Psoas muscle (tissue), 8 donors: ENCODE measurements around the gene PTP4A2. TPM values are rescaled to one million over a fixed set of nuclear protein-coding genes. Genes with fewer than 3 reads are reported as not detected.

Experiments
- ATAC-seq, 4 donors: fragments of 200-7000 bp; cut with Tn5 transposase; one replicate each; pipeline ENCODE4 v1.9.1; 2020; ENCODE audit warnings: moderate library complexity in 3 of 4, mild to moderate bottlenecking in 2 of 4
- DNase-seq, 2 donors: peaks; one replicate each; pipeline ENCODE4 v3.0.0-alpha.2; 2020
- H3K27ac ChIP-seq: fragments of 200-600 bp; one replicate; pipeline ENCODE4 v1.8.0; 2022
- H3K27me3 ChIP-seq, 3 donors: fragments of 200-600 bp in 1 of 3; one replicate each; pipeline versions ENCODE4 v1.6.1 to v1.8.0; 2013 to 2022; ENCODE audit warnings: low read length in 2 of 3, mild to moderate bottlenecking in 2 of 3, moderate library complexity in 1 of 3; ENCODE audit not compliant: insufficient read depth in 3 of 3
- H3K36me3 ChIP-seq, 2 donors: fragments of 200-600 bp in 1 of 2; one replicate each; pipeline versions ENCODE4 v1.6.1 to v1.8.0; 2013 to 2022; ENCODE audit warnings: low read depth in 1 of 2, mild to moderate bottlenecking in 1 of 2, moderate library complexity in 1 of 2; ENCODE audit not compliant: insufficient read depth in 1 of 2
- H3K4me1 ChIP-seq: fragments of 200-600 bp; one replicate; pipeline ENCODE4 v1.8.0; 2022
- H3K4me3 ChIP-seq: fragments of 200-600 bp; one replicate; pipeline ENCODE4 v1.8.0; 2022; ENCODE audit warnings: mild to moderate bottlenecking
- H3K9me3 ChIP-seq: fragments of 200-600 bp; one replicate; pipeline ENCODE4 v1.8.0; 2022
- WGBS, 3 donors: extraction: QIAGEN DNeasy Blood & Tissue Kit; methylation state at CpG; one replicate each; pipeline versions ENCODE4 v1.1.6 to v1.1.7; 2013; 5-methylcytosine and 5-hydroxymethylcytosine counted together
- intact Hi-C, 2 donors: fragments of 100-400 bp; cut with DNase I; formaldehyde crosslinking; loops; one replicate each; pipeline versions ENCODE4 v1.11.0 to v1.14.2; 2022
- polyA plus RNA-seq, 3 donors: library from polyadenylated mRNA; stranded (reverse); fragments of 200-250 nt; gene quantifications; one replicate each; pipeline ENCODE4 v1.2.3, GENCODE V29; 2013
- total RNA-seq, 4 donors: library from RNA; stranded (reverse); fragmentation: NEBNext Ultra II Directional in 2 of 4; extraction: Animal tissue kit (Norgen Biotek cat#: 25700) in 2 of 4; gene quantifications; one replicate each; pipeline versions ENCODE4 v1.2.1 to v1.2.4, GENCODE V29; 2021 to 2023
- TF ChIP-seq, protein P1 (sequence below): fragments of 200-600 bp; IDR thresholded peaks from one replicate; pipeline ENCODE4 v1.8.0; 2022; ENCODE audit warnings: antibody characterized with exemption
- donor health status: healthy with polysubstance abuse.
- donor health status: DM: no; HTN: no; CAD: no; lungs with moderate emphysema.
- donor health status: Bipolar disorder and iron deficiency.
- donor health status: healthy.
- donor health status: DM: yes; HTN: yes; CAD: no.
- donor health status: DM: no; HTN: no; CAD: no.
- donor health status: DM: no; HTN: no; CAD: no.
- donor health status: DM: yes; HTN: yes; CAD: no.

PTP4A2 gene
- total and polyA plus RNA-seq, 7 donors, result 246 to 729 (median 370) TPM

DNA sequence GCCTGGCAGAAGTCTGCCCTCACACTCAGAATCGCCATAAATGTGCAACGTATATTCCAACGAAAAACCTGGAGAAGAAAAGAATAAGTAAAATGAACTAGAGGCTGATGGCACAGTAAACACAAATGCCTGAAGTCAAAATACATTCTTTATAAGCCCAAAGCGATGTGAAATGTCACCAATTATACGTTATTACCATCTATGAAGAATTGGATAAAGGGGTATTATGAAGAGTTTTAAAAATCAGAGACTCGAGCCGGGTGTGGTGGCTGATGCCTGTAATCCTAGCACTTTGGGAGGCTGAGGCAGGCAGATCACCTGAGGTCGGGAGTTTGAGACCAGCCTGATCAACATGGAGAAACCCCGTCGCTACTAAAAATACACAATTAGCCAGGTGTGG is 18.6 kb downstream of the PTP4A2 start:
- H3K27ac ChIP-seq, result no peak overlapping the region
- ATAC-seq (no peak), DNase-seq (no peak)
- H3K4me3 ChIP-seq, result no peak overlapping the region
- H3K36me3 ChIP-seq, result peaks cover 0 to 43% of the 10 kb centered on the region in 2 donors
- H3K27me3 ChIP-seq, result no peaks in the 10 kb centered on the region
- 87 to 98% (median 93%) methylated on average over 10 of the region's 10 CpGs for WGBS, 3 donors
- intact Hi-C loops, result no loop called here
- no peaks in the 10 kb centered on the region for H3K9me3 ChIP-seq
- peaks cover 39% of the 10 kb centered on the region for H3K4me1 ChIP-seq
- TF ChIP-seq, protein P1, sequence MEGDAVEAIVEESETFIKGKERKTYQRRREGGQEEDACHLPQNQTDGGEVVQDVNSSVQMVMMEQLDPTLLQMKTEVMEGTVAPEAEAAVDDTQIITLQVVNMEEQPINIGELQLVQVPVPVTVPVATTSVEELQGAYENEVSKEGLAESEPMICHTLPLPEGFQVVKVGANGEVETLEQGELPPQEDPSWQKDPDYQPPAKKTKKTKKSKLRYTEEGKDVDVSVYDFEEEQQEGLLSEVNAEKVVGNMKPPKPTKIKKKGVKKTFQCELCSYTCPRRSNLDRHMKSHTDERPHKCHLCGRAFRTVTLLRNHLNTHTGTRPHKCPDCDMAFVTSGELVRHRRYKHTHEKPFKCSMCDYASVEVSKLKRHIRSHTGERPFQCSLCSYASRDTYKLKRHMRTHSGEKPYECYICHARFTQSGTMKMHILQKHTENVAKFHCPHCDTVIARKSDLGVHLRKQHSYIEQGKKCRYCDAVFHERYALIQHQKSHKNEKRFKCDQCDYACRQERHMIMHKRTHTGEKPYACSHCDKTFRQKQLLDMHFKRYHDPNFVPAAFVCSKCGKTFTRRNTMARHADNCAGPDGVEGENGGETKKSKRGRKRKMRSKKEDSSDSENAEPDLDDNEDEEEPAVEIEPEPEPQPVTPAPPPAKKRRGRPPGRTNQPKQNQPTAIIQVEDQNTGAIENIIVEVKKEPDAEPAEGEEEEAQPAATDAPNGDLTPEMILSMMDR, result no peak

DNA sequence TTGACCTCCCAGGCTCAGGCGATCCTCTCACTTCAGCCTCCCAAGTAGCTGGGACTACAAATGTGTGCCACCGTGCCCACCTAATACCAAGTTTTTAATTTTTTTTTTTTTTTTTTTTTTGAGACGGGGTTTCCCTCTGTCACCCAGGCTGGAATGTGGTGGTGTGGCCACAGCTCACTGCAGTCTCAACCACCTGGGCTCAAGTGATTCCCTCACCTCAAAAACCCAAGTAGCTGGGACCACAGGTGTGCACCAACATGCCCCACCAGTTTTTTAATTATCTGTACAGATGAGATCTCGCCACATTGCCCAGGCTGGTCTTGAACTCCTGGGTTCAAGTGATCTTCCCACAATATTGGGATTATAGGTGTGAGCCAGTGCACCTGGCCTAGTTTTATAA is 22.7 kb downstream of the PTP4A2 start:
- WGBS, 3 donors, result 86 to 98% (median 94%) methylated on average over 4 of the region's 4 CpGs
- no peaks in the 10 kb centered on the region for H3K9me3 ChIP-seq
- H3K4me1 ChIP-seq, result peaks cover 50% of the 10 kb centered on the region
- H3K4me3 ChIP-seq, result no peak overlapping the region
- TF ChIP-seq, protein P1, result no peak
- H3K36me3 ChIP-seq, result peaks cover 0 to 84% of the 10 kb centered on the region in 2 donors
- DNase-seq (no peak), ATAC-seq (peak in 1 of 4 donors; percentile 26)
- H3K27ac ChIP-seq, result no peak overlapping the region
- H3K27me3 ChIP-seq, result no peaks in the 10 kb centered on the region
- intact Hi-C loops, result no loop called here

DNA sequence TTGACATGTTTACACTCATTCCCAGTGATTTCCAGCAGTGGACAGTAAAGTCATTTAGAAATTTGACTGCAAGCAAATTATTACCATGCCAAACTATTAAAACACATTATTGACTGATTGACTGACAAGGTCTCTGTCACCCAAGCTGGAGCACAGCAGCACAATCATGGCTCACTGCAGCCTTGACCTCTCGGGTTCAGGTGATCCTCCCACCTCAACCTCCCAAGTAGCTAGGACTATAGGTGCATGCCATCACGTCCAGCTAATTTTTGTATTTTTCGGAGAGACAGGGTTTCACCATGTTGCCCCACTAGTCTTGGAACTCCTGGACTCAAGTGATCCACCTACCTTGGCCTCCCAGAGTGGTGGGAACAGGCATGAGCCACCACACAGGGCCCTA is 24.2 kb downstream of the PTP4A2 start:
- 91 to 95% (median 91%) methylated on average over 3 of the region's 3 CpGs for WGBS, 3 donors
- DNase-seq (no peak), ATAC-seq (no peak)
- TF ChIP-seq, protein P1, result no peak
- H3K27me3 ChIP-seq, result no peaks in the 10 kb centered on the region
- H3K27ac ChIP-seq, result peak overlapping the region; percentile 4
- peaks cover 50% of the 10 kb centered on the region for H3K4me1 ChIP-seq
- H3K4me3 ChIP-seq, result no peak overlapping the region
- intact Hi-C loops, result no loop called here
- H3K9me3 ChIP-seq, result no peaks in the 10 kb centered on the region
- peaks cover 0 to 99% of the 10 kb centered on the region in 2 donors for H3K36me3 ChIP-seq

DNA sequence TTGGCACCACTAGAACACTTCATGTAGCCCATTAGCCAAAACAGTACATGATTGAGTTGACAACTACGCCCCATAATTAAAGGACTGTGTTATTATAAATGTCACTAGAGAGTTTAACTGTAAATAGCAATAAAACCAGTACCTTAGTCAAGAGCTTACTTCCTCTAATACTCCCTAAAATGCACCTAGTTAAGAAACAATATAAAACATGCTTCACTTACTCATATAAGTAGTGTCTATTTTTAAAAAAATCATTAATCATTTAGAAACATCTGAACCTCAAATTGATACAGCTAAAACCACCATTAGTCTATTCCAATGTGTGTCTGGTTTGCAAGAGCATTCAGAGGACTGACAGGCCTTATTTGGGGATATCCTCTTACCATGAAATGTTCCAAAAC is 25.3 kb downstream of the PTP4A2 start:
- intact Hi-C loops, result no loop called here
- no peak overlapping the region for H3K27ac ChIP-seq
- TF ChIP-seq, protein P1, result no peak

More for the DNA sequence above, 25.3 kb downstream of the PTP4A2 start:
- no peak for ATAC-seq
- Histone ChIP-seq H3K27me3 (no peaks in the 10 kb centered on the region), H3K9me3 (no peaks in the 10 kb centered on the region), H3K4me3 (no peak overlapping the region), H3K36me3 (peaks cover 4 to 98% of the 10 kb centered on the region in 2 donors), H3K4me1 (peaks cover 50% of the 10 kb centered on the region)
- 90 to 95% (median 92%) methylated on average over 1 of the region's 1 CpG for WGBS, 3 donors
- no peak for DNase-seq
